ENCODE measurements around the gene FBXO15. TPM values are rescaled to one million over a fixed set of nuclear protein-coding genes. Genes with fewer than 3 reads are reported as not detected.

FBXO15 gene
- under 1 TPM; 0.23 to 0.70 TPM for total RNA-seq

- Mint-ChIP-seq H3K4me1 (peaks cover 45% of the 10 kb centered on the region), H3K4me3 (peak within 1 kb of the TSS; percentile 90), H3K36me3 (peaks cover 11% of the 10 kb centered on the region), H3K27ac (peak within 1 kb of the TSS; percentile 99), H3K27me3 (peaks cover 5% of the 10 kb centered on the region), H3K9me3 (ENCODE audit: low read depth) (no peaks in the 10 kb centered on the region)
- CTCF ChIA-PET = no interaction called here
- DNase-seq (peak; percentile 98), ATAC-seq (peak; percentile 90)
Observed at GRCh38 chr18:74147779-74148542, at the start of gene FBXO15, which contains the start of gene TIMM21. FBXO15 (minus strand) TSS chr18:74147834; CDS start chr18:74147785, 49 bp downstream. TIMM21 (plus strand) TSS chr18:74148523; CDS start chr18:74148809, 286 bp downstream.

GRCh38 chr18:74196220-74197119 lies 48.8 kb upstream of the FBXO15 start:
- ATAC-seq (peak; percentile 87), DNase-seq (peak; percentile 60)
- Mint-ChIP-seq H3K27me3 (peaks cover 9% of the 10 kb centered on the region), H3K4me3 (peak overlapping the region; percentile 52), H3K36me3 (no peaks in the 10 kb centered on the region), H3K9me3 (ENCODE audit: low read depth) (no peaks in the 10 kb centered on the region), H3K4me1 (peaks cover 6% of the 10 kb centered on the region), H3K27ac (peak overlapping the region; percentile 28)
- CTCF ChIA-PET = interaction anchor here (0.7 to 2.2 kb wide), 7 partner anchors 10 to 355 kb away, joined by 3 to 18 read pairs (median 3); no protein-coding TSS in a partner anchor

GRCh38 chr18:74194691-74195090 lies 47.1 kb upstream of the FBXO15 start:
- Mint-ChIP-seq H3K4me1 (peaks cover 6% of the 10 kb centered on the region), H3K9me3 (ENCODE audit: low read depth) (no peaks in the 10 kb centered on the region), H3K27me3 (peaks cover 18% of the 10 kb centered on the region), H3K27ac (no peak overlapping the region), H3K4me3 (no peak overlapping the region), H3K36me3 (no peaks in the 10 kb centered on the region)
- CTCF ChIA-PET = interaction anchor here (0.7 to 1.5 kb wide), 3 partner anchors 19 to 357 kb away, joined by 3 to 9 read pairs (median 4); no protein-coding TSS in a partner anchor
- DNase-seq (no peak), ATAC-seq (no peak)

DNA sequence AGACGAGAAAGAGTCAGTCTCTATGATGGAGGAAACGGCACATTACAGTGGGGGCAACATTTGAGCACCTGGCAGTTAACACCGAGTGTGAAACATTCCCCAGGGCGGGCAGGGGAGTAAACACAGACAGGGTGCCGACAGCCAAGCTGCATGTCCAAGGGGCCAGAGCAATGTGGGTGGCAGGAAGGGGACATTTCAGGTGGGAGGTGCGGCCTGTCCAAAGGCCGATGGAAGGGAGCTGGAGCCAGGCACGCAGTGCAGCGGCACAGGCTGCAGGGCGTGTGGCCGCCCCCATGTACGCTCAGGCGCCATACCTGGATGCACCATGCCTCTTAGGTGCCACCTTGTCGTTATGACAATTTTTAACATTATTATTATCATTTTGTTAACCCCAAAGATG lies 43.9 kb upstream of the FBXO15 start:
- CTCF ChIA-PET = interaction anchor here (1.0 to 1.2 kb wide), 2 partner anchors 19 to 21 kb away, joined by 3 to 5 read pairs; no protein-coding TSS in a partner anchor
- Mint-ChIP-seq H3K9me3 (ENCODE audit: low read depth) (no peaks in the 10 kb centered on the region), H3K4me1 (peaks cover 6% of the 10 kb centered on the region), H3K4me3 (no peak overlapping the region), H3K27me3 (peaks cover 30% of the 10 kb centered on the region), H3K36me3 (no peaks in the 10 kb centered on the region), H3K27ac (no peak overlapping the region)
- DNase-seq (no peak), ATAC-seq (no peak)

DNA sequence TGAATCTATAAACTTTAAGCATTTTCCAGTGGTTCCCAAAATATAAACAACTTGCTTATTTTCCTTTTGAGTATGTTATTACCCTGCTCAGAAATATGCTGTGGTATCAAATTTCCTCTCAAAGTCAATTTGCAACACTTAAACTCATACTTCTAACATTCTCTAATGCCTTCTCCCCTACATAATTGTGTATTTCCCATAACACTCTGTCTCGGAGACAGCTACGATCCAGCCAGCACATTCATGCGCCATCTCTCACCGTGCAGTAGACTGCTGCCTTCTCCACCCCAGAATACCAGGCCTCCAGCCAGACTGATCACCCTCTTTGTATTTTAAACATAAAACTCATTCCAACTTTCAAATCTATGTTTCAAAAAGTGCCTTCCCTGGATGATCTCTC lies 42.5 kb upstream of the FBXO15 start:
- Mint-ChIP-seq H3K4me3 (no peak overlapping the region), H3K27me3 (peaks cover 32% of the 10 kb centered on the region), H3K27ac (no peak overlapping the region), H3K9me3 (ENCODE audit: low read depth) (no peaks in the 10 kb centered on the region), H3K4me1 (no peaks in the 10 kb centered on the region), H3K36me3 (no peaks in the 10 kb centered on the region)
- CTCF ChIA-PET = interaction anchor here (1.2 to 1.6 kb wide), 3 partner anchors 18 to 152 kb away, joined by 3 to 5 read pairs (median 3); no protein-coding TSS in a partner anchor
- ATAC-seq (no peak), DNase-seq (no peak)

DNA sequence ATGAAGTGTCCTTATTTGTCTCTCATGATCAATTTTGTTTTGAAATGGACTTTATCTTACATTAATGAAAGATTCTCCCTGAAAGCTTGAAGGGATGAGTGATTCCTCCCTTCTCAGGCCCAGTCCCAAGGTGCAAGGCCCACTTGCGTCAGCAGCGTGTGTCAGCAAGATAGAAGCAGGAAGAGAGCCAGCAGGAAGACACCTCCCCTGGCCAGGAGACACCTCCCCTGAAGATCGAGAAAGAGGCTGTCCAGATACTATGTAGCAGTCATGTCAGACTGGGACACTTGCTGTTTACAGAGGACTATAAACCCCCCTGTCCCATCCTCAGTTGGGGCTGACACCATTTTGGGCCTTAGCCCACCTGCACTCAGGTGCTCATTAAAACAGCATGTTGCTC lies 39.0 kb upstream of the FBXO15 start:
- ATAC-seq (no peak), DNase-seq (no peak)
- H3K27ac Mint-ChIP-seq = no peak overlapping the region
- no peaks in the 10 kb centered on the region for H3K36me3 Mint-ChIP-seq
- H3K4me1 Mint-ChIP-seq = no peaks in the 10 kb centered on the region
- H3K4me3 Mint-ChIP-seq = no peak overlapping the region
- CTCF ChIA-PET = no interaction called here
- peaks cover 41% of the 10 kb centered on the region for H3K27me3 Mint-ChIP-seq
- no peaks in the 10 kb centered on the region for H3K9me3 Mint-ChIP-seq (ENCODE audit: low read depth)

DNA sequence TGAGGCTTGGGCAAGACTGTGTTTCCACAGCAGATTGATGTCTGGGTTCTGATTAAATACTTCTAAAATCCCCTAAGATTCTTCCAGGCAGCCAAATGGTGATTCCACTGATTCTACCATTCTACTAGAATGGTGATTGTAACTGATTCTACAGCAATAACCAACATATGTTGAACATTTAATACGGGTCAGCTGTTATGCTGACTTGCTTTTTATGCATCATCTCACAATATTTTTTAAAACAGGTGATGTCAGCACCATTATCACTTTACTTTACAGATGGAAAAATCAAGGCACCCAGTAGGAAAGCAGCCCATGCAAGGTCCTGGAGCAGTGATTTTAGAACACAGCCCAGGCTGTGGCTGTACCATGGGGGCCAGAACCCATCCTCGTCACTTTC lies 38.2 kb upstream of the FBXO15 start:
- ATAC-seq = no peak
- no peak overlapping the region for H3K27ac Mint-ChIP-seq
- H3K4me3 Mint-ChIP-seq = no peak overlapping the region
- no peaks in the 10 kb centered on the region for H3K36me3 Mint-ChIP-seq
- H3K27me3 Mint-ChIP-seq = peaks cover 39% of the 10 kb centered on the region
- no peak for DNase-seq
- CTCF ChIA-PET = no interaction called here
- no peaks in the 10 kb centered on the region for H3K9me3 Mint-ChIP-seq (ENCODE audit: low read depth)
- H3K4me1 Mint-ChIP-seq = no peaks in the 10 kb centered on the region

GRCh38 chr18:74184875-74185274 lies 37.2 kb upstream of the FBXO15 start:
- no peak for ATAC-seq
- Mint-ChIP-seq H3K4me1 (no peaks in the 10 kb centered on the region), H3K27ac (no peak overlapping the region), H3K36me3 (no peaks in the 10 kb centered on the region), H3K9me3 (ENCODE audit: low read depth) (no peaks in the 10 kb centered on the region), H3K27me3 (peaks cover 32% of the 10 kb centered on the region), H3K4me3 (no peak overlapping the region)
- CTCF ChIA-PET = no interaction called here
- no peak for DNase-seq

DNA sequence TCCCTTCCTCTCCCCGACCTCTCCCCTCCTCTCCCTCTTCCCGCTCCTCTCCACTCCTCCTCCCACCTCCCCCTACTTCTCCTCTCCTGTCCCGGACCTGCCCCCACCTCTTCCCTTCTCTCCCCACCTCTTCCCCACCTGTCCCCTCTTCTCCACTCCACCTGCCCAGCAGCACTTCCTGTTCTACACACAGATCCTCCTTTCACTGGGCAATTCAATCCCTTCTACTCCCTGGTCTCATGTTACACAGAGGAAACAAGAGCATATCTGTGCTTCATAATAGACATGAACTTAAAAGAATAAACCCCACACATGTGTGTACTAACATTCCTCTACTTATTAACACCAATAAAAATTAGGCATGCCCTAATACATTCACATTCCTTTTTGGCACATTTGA lies 35.5 kb upstream of the FBXO15 start:
- Mint-ChIP-seq H3K27ac (no peak overlapping the region), H3K4me1 (no peaks in the 10 kb centered on the region), H3K9me3 (ENCODE audit: low read depth) (no peaks in the 10 kb centered on the region), H3K27me3 (peaks cover 22% of the 10 kb centered on the region), H3K36me3 (no peaks in the 10 kb centered on the region), H3K4me3 (no peak overlapping the region)
- DNase-seq (no peak), ATAC-seq (no peak)
- CTCF ChIA-PET = interaction anchor here (0.9 kb wide), 1 partner anchor 12 kb away, joined by 3 read pairs; no protein-coding TSS in a partner anchor

DNA sequence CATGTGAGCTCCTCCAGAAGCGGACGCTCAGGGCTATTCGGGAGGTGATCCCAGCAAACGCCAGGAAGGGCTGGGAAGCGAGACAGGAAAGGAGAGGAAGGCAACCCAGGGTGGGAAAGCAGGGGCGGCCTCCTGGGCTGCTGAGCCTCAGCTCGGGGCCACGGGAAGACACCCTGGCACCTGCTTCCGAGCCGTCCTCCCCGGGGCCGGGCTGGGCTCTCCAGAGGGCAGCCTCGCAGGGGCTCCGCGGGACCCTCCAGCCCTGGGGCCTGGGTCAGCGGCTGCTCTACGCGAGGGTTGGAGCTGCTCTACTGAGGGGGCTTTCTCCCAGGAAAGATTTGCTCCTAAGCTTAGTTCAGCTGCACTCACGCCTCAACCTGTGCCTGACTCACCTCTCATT lies 34.7 kb upstream of the FBXO15 start:
- Mint-ChIP-seq H3K27me3 (peaks cover 25% of the 10 kb centered on the region), H3K4me3 (no peak overlapping the region), H3K27ac (no peak overlapping the region), H3K9me3 (ENCODE audit: low read depth) (no peaks in the 10 kb centered on the region), H3K4me1 (no peaks in the 10 kb centered on the region), H3K36me3 (no peaks in the 10 kb centered on the region)
- ATAC-seq (no peak), DNase-seq (no peak)
- CTCF ChIA-PET = no interaction called here

DNA sequence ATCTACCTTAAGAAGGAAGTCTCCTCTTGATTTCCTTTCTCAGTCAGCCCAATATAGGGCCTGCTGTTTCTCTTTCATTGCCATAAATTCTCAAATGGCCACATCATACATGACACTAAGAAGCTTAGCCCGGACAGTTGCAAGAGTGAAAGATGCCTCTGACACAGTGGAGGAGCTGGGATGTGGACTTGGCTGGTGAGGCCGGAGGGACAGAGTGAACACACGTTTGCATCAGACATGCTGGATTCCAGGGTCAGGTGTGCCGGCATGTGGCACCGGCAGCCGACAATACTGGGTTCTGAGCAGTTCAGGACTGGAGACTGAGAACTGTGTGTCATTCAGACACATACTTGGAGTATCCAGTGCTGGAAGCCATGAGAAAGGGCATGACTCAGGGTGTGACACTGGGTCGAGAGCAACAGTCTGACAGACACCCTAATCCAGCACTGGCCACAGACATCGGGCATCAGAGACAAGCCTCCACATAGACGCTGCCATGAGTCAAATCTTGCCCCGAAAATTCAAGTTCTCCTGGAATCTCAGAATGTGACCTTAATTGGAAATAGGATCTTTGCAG lies 32.1 kb upstream of the FBXO15 start:
- ATAC-seq = no peak
- H3K36me3 Mint-ChIP-seq = no peaks in the 10 kb centered on the region
- H3K27me3 Mint-ChIP-seq = peaks cover 22% of the 10 kb centered on the region
- no peak for DNase-seq
- H3K4me3 Mint-ChIP-seq = no peak overlapping the region
- H3K4me1 Mint-ChIP-seq = no peaks in the 10 kb centered on the region
- CTCF ChIA-PET = no interaction called here
- no peaks in the 10 kb centered on the region for H3K9me3 Mint-ChIP-seq (ENCODE audit: low read depth)
- no peak overlapping the region for H3K27ac Mint-ChIP-seq

DNA sequence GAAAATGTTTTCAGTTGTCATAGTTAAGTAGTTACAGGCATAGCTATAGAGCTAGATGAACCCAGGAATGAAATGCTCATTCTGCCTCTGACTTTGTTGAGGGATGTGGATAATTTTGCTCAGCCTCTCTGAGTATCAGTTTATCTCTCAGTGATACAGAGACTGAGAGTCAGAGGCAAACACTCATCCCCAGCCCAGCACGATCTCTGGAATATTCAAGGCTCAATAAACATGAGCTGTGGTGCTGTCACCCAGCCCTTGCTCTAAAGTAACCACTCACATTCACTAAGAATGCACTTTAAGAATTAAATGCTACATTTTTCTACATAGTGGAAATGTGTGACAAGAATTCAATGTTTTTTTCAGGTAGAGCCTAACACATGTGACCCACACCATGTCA lies 31.2 kb upstream of the FBXO15 start:
- Mint-ChIP-seq H3K9me3 (ENCODE audit: low read depth) (no peaks in the 10 kb centered on the region), H3K4me1 (no peaks in the 10 kb centered on the region), H3K36me3 (no peaks in the 10 kb centered on the region), H3K27me3 (peaks cover 16% of the 10 kb centered on the region), H3K4me3 (no peak overlapping the region), H3K27ac (no peak overlapping the region)
- ATAC-seq = no peak
- CTCF ChIA-PET = no interaction called here
- no peak for DNase-seq

GRCh38 chr18:74175658-74176057 lies 28.0 kb upstream of the FBXO15 start:
- H3K27me3 Mint-ChIP-seq = peaks cover 22% of the 10 kb centered on the region
- H3K4me3 Mint-ChIP-seq = no peak overlapping the region
- no peaks in the 10 kb centered on the region for H3K36me3 Mint-ChIP-seq
- ATAC-seq (no peak), DNase-seq (no peak)
- peaks cover 5% of the 10 kb centered on the region for H3K4me1 Mint-ChIP-seq
- no peak overlapping the region for H3K27ac Mint-ChIP-seq
- H3K9me3 Mint-ChIP-seq (ENCODE audit: low read depth) = no peaks in the 10 kb centered on the region
- CTCF ChIA-PET = interaction anchor here (1.0 kb wide), 1 partner anchor 19 kb away, joined by 3 read pairs; no protein-coding TSS in a partner anchor

All from activated CD8-positive, alpha-beta memory T cell treated with anti-CD3 and anti-CD28 coated beads, Interleukin-2, amount 10 ng/mL, durations not matched to agents 7 days and 5 days (primary cell).